SU-DHL-6 (cell line): ENCODE data around the gene DRC7.

Source experiments
- H2AFZ ChIP-seq: fragments of 200-600 bp; sonication (generic); 2 replicates; pipeline ENCODE4 v1.6.1; 2014; ENCODE audit warnings: low read depth, mild to moderate bottlenecking, moderate library complexity, mixed read lengths, antibody characterized with exemption, low read length; ENCODE audit not compliant: severe bottlenecking
- H3F3A ChIP-seq: fragments of 200-600 bp; shearing (Covaris generic); 2 replicates; pipeline ENCODE4 v1.6.0; 2016; ENCODE audit warnings: antibody characterized with exemption, mild to moderate bottlenecking; ENCODE audit not compliant: insufficient read depth
- H3K27ac ChIP-seq: fragments of 200-600 bp; sonication (generic); 2 replicates; pipeline ENCODE4 v1.5.1; 2016; ENCODE audit warnings: low read depth, mild to moderate bottlenecking, low read length, moderate library complexity, mixed read lengths
- H3K27me3 ChIP-seq: fragments of 200-600 bp; sonication (generic), shearing (Covaris generic); 2 replicates; pipeline ENCODE4 v1.6.0; 2014; ENCODE audit warnings: mild to moderate bottlenecking, low read length
- H3K36me3 ChIP-seq: fragments of 200-600 bp; sonication (generic); 2 replicates; pipeline ENCODE4 v1.6.1; 2014; ENCODE audit warnings: mild to moderate bottlenecking, low read length, mixed read lengths
- H3K4me2 ChIP-seq: fragments of 300-600, 200-600 bp; shearing (Covaris generic), sonication (generic); 2 replicates; pipeline ENCODE4 v1.6.0; 2014; ENCODE audit warnings: low read length, low read depth, mild to moderate bottlenecking; ENCODE audit not compliant: poor library complexity, severe bottlenecking
- H3K4me3 ChIP-seq: fragments of 200-600 bp; sonication (generic); 2 replicates; pipeline ENCODE4 v1.5.1; 2014; ENCODE audit warnings: antibody characterized with exemption, low read length, mild to moderate bottlenecking, mixed read lengths; ENCODE audit not compliant: insufficient read depth, poor library complexity, severe bottlenecking
- H3K79me2 ChIP-seq: fragments of 200-600 bp; sonication (generic); 2 replicates; pipeline ENCODE4 v1.6.1; 2014; ENCODE audit warnings: mild to moderate bottlenecking, low read length, moderate library complexity; ENCODE audit not compliant: insufficient read depth
- H3K9ac ChIP-seq: fragments of 200-600 bp; sonication (generic); 2 replicates; pipeline ENCODE4 v1.7.0; 2014; ENCODE audit warnings: mild to moderate bottlenecking, low read length
- H3K9me2 ChIP-seq: fragments of 200-600 bp; sonication (generic); replicated peaks from 2 replicates; pipeline ENCODE4 v1.6.1; 2014; ENCODE audit warnings: low read length; ENCODE audit not compliant: insufficient read depth
- H3K9me3 ChIP-seq: fragments of 200-600 bp; sonication (generic); 2 replicates; pipeline ENCODE4 v1.6.1; 2014; ENCODE audit warnings: low read length, mixed read lengths; ENCODE audit not compliant: insufficient read depth
- H4K20me1 ChIP-seq: fragments of 200-600 bp; sonication (generic); 2 replicates; pipeline ENCODE4 v1.6.1; 2014; ENCODE audit warnings: low read depth, mild to moderate bottlenecking, antibody characterized with exemption, low read length, moderate library complexity, mixed read lengths
- EZH2phosphoT487 ChIP-seq: fragments of 200-600 bp; sonication (generic), shearing (Covaris generic); conservative IDR thresholded peaks from 2 replicates; pipeline ENCODE4 v1.6.1; 2018; ENCODE audit warnings: mild to moderate bottlenecking, antibody characterized with exemption, low read length, moderate library complexity, mixed read lengths
- TF ChIP-seq, protein P1 (sequence below): fragments of 200-600 bp; sonication (generic); IDR thresholded peaks from one replicate; pipeline ENCODE4 v1.5.1; 2017; ENCODE audit warnings: antibody characterized with exemption, mild to moderate bottlenecking, low read length, moderate library complexity; ENCODE audit not compliant: insufficient read depth, poor library complexity, severe bottlenecking

The DRC7 gene

DNA sequence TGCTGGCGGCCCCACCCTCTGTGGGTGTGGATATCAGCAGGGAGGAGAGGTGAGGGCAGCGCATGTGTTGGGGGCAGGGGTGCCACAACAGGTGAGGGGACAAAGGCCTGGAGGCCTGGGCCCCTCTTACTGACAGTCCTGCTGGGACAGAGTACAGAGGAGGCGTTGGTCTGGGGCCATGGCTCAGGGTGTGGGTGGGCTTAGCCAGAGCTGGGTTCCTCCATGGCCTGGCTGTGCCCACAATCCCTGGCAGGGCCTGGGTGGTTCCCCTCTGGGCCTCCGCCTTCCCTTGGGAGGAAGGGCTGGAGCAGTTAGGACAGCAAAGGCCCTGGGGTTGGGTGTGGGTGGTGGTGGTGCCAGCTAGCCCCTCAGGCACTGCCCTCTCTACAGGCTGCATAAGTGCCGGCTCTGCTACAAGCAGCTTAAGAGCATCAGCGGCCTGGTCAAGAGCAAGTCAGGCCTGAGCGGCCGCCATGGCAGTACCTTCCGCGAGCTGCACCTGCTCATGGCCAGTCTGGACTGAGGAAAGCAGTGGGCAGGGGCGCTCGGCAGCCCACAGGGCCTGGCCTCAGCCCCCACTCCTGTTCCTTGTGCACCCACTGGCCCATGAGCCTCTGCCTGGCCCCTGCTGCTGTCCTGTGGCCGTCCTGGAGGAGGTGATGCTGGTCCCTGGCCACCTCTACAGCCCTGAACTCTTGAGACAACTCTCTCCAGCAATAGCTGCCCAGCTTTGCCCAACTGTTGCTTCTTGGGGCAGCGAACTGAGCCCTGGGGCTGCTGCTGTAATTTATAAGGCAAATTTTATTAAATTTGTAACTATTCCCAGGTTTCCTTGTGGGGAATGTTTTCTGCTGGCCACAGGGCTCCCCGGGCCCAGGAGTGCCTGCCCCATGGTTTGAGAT is 62.1 kb downstream of the DRC7 start:
- no peak for TF ChIP-seq EZH2phosphoT487
- TF ChIP-seq, protein P1, sequence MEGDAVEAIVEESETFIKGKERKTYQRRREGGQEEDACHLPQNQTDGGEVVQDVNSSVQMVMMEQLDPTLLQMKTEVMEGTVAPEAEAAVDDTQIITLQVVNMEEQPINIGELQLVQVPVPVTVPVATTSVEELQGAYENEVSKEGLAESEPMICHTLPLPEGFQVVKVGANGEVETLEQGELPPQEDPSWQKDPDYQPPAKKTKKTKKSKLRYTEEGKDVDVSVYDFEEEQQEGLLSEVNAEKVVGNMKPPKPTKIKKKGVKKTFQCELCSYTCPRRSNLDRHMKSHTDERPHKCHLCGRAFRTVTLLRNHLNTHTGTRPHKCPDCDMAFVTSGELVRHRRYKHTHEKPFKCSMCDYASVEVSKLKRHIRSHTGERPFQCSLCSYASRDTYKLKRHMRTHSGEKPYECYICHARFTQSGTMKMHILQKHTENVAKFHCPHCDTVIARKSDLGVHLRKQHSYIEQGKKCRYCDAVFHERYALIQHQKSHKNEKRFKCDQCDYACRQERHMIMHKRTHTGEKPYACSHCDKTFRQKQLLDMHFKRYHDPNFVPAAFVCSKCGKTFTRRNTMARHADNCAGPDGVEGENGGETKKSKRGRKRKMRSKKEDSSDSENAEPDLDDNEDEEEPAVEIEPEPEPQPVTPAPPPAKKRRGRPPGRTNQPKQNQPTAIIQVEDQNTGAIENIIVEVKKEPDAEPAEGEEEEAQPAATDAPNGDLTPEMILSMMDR: no peak
- Histone ChIP-seq H3K27ac (no peak overlapping the region), H3K36me3 (no peaks in the 10 kb centered on the region), H3K9me2 (no peaks in the 10 kb centered on the region), H4K20me1 (no peaks in the 10 kb centered on the region), H3K79me2 (no peaks in the 10 kb centered on the region), H3F3A (no peaks in the 10 kb centered on the region), H2AFZ (no peak overlapping the region), H3K27me3 (no peaks in the 10 kb centered on the region), H3K4me2 (no peak overlapping the region), H3K9me3 (no peaks in the 10 kb centered on the region), H3K9ac (no peak overlapping the region), H3K4me3 (no peak overlapping the region)

DNA sequence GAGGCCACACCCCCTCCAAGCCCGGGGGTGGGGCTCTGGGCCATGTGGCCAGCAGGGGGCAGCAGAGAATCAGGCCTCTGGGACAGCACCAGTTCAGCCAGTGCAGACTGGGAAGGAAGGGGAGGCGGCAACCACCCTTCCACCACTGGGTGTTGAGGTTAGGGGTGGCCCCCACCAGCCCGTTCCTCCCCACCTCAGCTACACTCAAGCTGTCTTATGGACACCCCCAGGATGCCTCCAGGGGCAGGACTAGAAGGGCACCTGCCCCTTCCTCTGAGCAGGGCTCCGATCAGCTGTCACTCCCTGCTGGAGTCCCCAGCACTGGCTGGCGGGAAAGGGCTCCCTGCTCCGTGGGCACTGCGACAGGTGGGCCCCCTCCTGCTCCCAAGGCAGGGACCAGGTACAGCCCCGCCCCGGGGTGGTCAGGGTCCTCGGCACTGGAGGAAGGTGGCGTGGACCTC is 62.8 kb downstream of the DRC7 start:
- Histone ChIP-seq H3K79me2 (no peaks in the 10 kb centered on the region), H3K4me2 (no peak overlapping the region), H3K4me3 (no peak overlapping the region), H3K9ac (no peak overlapping the region), H4K20me1 (no peaks in the 10 kb centered on the region), H3K27ac (no peak overlapping the region), H3F3A (no peaks in the 10 kb centered on the region), H2AFZ (no peak overlapping the region), H3K36me3 (no peaks in the 10 kb centered on the region), H3K9me3 (no peaks in the 10 kb centered on the region), H3K9me2 (no peaks in the 10 kb centered on the region), H3K27me3 (no peaks in the 10 kb centered on the region)
- TF ChIP-seq, protein P1: peak; percentile 94
- no peak for TF ChIP-seq EZH2phosphoT487

DNA sequence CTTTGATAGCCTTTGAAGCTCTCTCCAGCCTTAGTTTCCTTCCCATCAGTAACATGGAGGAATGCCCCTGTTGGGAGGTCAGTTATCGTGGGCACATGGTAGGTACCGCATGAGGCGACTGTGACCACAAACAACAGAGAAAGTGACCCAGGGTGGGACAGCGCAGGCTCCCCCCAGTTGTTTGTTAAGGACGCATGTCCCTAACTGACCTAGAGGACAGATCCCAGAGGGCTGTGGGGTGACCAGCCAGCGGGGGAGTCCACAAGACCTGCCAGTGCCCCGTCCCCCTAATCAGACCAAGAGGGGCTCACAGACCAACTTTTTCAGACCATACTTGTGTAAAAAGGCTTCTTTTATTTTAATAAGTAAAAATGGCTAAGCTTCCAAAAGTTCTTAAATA is 63.3 kb downstream of the DRC7 start:
- Histone ChIP-seq H3K27me3 (no peaks in the 10 kb centered on the region), H3K4me3 (no peak overlapping the region), H3F3A (no peaks in the 10 kb centered on the region), H4K20me1 (no peaks in the 10 kb centered on the region), H3K27ac (no peak overlapping the region), H3K9ac (no peak overlapping the region), H3K36me3 (no peaks in the 10 kb centered on the region), H3K9me3 (no peaks in the 10 kb centered on the region), H3K9me2 (no peaks in the 10 kb centered on the region), H2AFZ (no peak overlapping the region), H3K4me2 (no peak overlapping the region), H3K79me2 (no peaks in the 10 kb centered on the region)
- TF ChIP-seq EZH2phosphoT487: no peak
- TF ChIP-seq, protein P1: no peak
